ENCODE data around the gene ZNF846.
"Not testable (repeated sequence)": the region's sequence is repeated elsewhere in the genome, so short reads cannot be mapped to it uniquely, and the experiment has no call there.

- not testable (repeated sequence) for TF ChIP-seq CTCF, POLR2A, EP300, POLR2AphosphoS5 (IDR thresholded peaks at IDR 0.05)
Observed at GRCh38 chr19:9784163-9784496, 15.6 kb upstream of the ZNF846 start.

Measured in sigmoid colon (tissue), 4 donors.